OCI-LY1 (cell line): ENCODE results near the gene SZRD1.

Experiments used
- CTCF ChIP-seq: fragments of 200-600 bp; sonication (generic), shearing (Covaris generic); IDR thresholded peaks from 2 replicates; pipeline ENCODE4 v1.5.1; 2017; ENCODE audit warnings: mild to moderate bottlenecking, antibody characterized with exemption, low read length, moderate library complexity, mixed read lengths
- EZH2 ChIP-seq: fragments of 200-600 bp; sonication (generic), shearing (Covaris generic); IDR thresholded peaks from 2 replicates; pipeline ENCODE4 v1.8.0; 2017; ENCODE audit warnings: borderline replicate concordance, mixed run types, mild to moderate bottlenecking, antibody characterized with exemption, low read length, moderate library complexity, mixed read lengths

- TF ChIP-seq CTCF (no peak), EZH2 (no peak)
Observed at GRCh38 chr1:16405441-16405840, 38.4 kb downstream of the SZRD1 start.
